Neuronal stem cell (in vitro differentiated cells): ENCODE measurements around the gene ARFGEF3.

Experiments used
- DNase-seq: peaks from one replicate; pipeline ENCODE4 v3.0.0-alpha.2; 2013; ENCODE audit warnings: low spot score
- H2AFZ ChIP-seq: one replicate; pipeline ENCODE4 v1.6.1; 2013; ENCODE audit warnings: mild to moderate bottlenecking, low read length, inconsistent platforms
- H2AK5ac ChIP-seq: 2 replicates; pipeline ENCODE4 v1.6.1; 2013; ENCODE audit warnings: low read depth, mild to moderate bottlenecking, inconsistent platforms, low read length, moderate library complexity, mixed read lengths
- H2BK120ac ChIP-seq: 2 replicates; pipeline ENCODE4 v1.6.1; 2013; ENCODE audit warnings: low read depth, mild to moderate bottlenecking, inconsistent platforms, low read length, moderate library complexity, mixed read lengths
- H2BK12ac ChIP-seq: one replicate; pipeline ENCODE4 v1.6.1; 2013; ENCODE audit warnings: low read length, inconsistent platforms
- H2BK15ac ChIP-seq: 2 replicates; pipeline ENCODE4 v1.6.1; 2013; ENCODE audit warnings: mild to moderate bottlenecking, low read length, inconsistent platforms, mixed read lengths
- H2BK5ac ChIP-seq: one replicate; pipeline ENCODE4 v1.6.1; 2013; ENCODE audit warnings: inconsistent platforms, mild to moderate bottlenecking, low read length, moderate library complexity
- H3K14ac ChIP-seq: one replicate; pipeline ENCODE4 v1.6.1; 2013; ENCODE audit warnings: low read length, inconsistent platforms
- H3K18ac ChIP-seq: 2 replicates; pipeline ENCODE4 v1.6.1; 2013; ENCODE audit warnings: low read length, inconsistent platforms
- H3K23ac ChIP-seq: 2 replicates; pipeline ENCODE4 v1.6.1; 2013; ENCODE audit warnings: low read depth, mild to moderate bottlenecking, mixed read lengths, low read length, inconsistent platforms; ENCODE audit not compliant: poor library complexity
- H3K27ac ChIP-seq: replicated peaks from 3 replicates; pipeline ENCODE4 v1.5.1; 2013; ENCODE audit warnings: low read length, inconsistent platforms
- H3K27me3 ChIP-seq, 3 experiments: 2 replicates each; pipeline ENCODE4 v1.6.1; 2013; ENCODE audit warnings: low read length in 3 of 3, mild to moderate bottlenecking in 2 of 3, inconsistent platforms in 1 of 3, low read depth in 1 of 3, mixed read lengths in 1 of 3, moderate library complexity in 1 of 3; ENCODE audit not compliant: control insufficient read depth in 3 of 3, insufficient read depth in 3 of 3
- H3K36me3 ChIP-seq, 2 donors: replicated peaks in 1 of 2; 2 replicates each; pipeline ENCODE4 v1.6.1; 2013; ENCODE audit warnings: low read length in 2 of 2; ENCODE audit not compliant: control insufficient read depth in 2 of 2, insufficient read depth in 2 of 2
- H3K4ac ChIP-seq: 2 replicates; pipeline ENCODE4 v1.6.1; 2013; ENCODE audit warnings: inconsistent platforms, mild to moderate bottlenecking, low read length, moderate library complexity
- H3K4me1 ChIP-seq, 2 donors: 1 replicate in 1 of 2; 2 replicates in 1 of 2; pipeline ENCODE4 v1.6.1; 2013; ENCODE audit warnings: low read length in 2 of 2, low read depth in 1 of 2; ENCODE audit not compliant: control insufficient read depth in 2 of 2, insufficient read depth in 1 of 2
- H3K4me2 ChIP-seq: one replicate; pipeline ENCODE4 v1.6.1; 2013; ENCODE audit warnings: mild to moderate bottlenecking, low read length, inconsistent platforms; ENCODE audit not compliant: insufficient read depth, poor library complexity, severe bottlenecking
- H3K4me3 ChIP-seq, 2 donors: 2 replicates each; pipeline ENCODE4 v1.5.1; 2013; ENCODE audit warnings: low read length in 2 of 2, mild to moderate bottlenecking in 2 of 2, inconsistent platforms in 1 of 2, moderate library complexity in 1 of 2
- H3K79me1 ChIP-seq: one replicate; pipeline ENCODE4 v1.6.1; 2013; ENCODE audit warnings: low read depth, mild to moderate bottlenecking, inconsistent platforms, low read length, moderate library complexity
- H3K9ac ChIP-seq: one replicate; pipeline ENCODE4 v1.6.1; 2013; ENCODE audit warnings: mild to moderate bottlenecking, low read depth, low read length, inconsistent platforms; ENCODE audit not compliant: poor library complexity
- H3K9me3 ChIP-seq, 2 donors: replicated peaks in 1 of 2; 2 replicates each; pipeline versions ENCODE3 to v1.6.1; 2013; ENCODE audit warnings: low read length in 2 of 2, mild to moderate bottlenecking in 2 of 2, inconsistent platforms in 1 of 2, low read depth in 1 of 2, mixed read lengths in 1 of 2, moderate library complexity in 1 of 2; ENCODE audit not compliant: control insufficient read depth in 2 of 2, insufficient read depth in 1 of 2
- H4K8ac ChIP-seq: one replicate; pipeline ENCODE4 v1.6.1; 2013; ENCODE audit warnings: low read depth, mild to moderate bottlenecking, inconsistent platforms, low read length, moderate library complexity
- H4K91ac ChIP-seq: one replicate; pipeline ENCODE4 v1.6.1; 2013; ENCODE audit warnings: low read length, low read depth, mild to moderate bottlenecking, inconsistent platforms; ENCODE audit not compliant: poor library complexity
- WGBS, 2 donors: extraction: QIAGEN DNeasy Blood & Tissue Kit; methylation state at CpG; one replicate each; pipeline ENCODE4 v1.1.7; 2013; ENCODE audit warnings: missing lambda C conversion rate in 2 of 2, mixed read lengths in 1 of 2; ENCODE audit not compliant: insufficient read length in 2 of 2, insufficient replicate concordance in 1 of 2; ENCODE audit errors: extremely low coverage in 2 of 2; 5-methylcytosine and 5-hydroxymethylcytosine counted together

The ARFGEF3 gene

GRCh38 chr6:138341176-138341575, 179.4 kb downstream of the ARFGEF3 start:
- H2BK5ac ChIP-seq = no peak overlapping the region
- H3K4me1 ChIP-seq = no peaks in the 10 kb centered on the region
- no peak overlapping the region for H3K18ac ChIP-seq
- no peak overlapping the region for H4K8ac ChIP-seq
- no peak overlapping the region for H3K4me2 ChIP-seq
- H2BK15ac ChIP-seq = no peak overlapping the region
- H3K4me3 ChIP-seq = no peak overlapping the region
- H3K23ac ChIP-seq = no peak overlapping the region
- no peak overlapping the region for H3K14ac ChIP-seq
- no peaks in the 10 kb centered on the region for H3K79me1 ChIP-seq
- DNase-seq = no peak
- no peak overlapping the region for H3K4ac ChIP-seq
- H2AK5ac ChIP-seq = no peak overlapping the region
- no peak overlapping the region for H2AFZ ChIP-seq
- no peak overlapping the region for H2BK12ac ChIP-seq
- H3K9ac ChIP-seq = no peak overlapping the region
- no peaks in the 10 kb centered on the region for H3K9me3 ChIP-seq
- peaks cover 0 to 4% (median 0%) of the 10 kb centered on the region in 3 experiments for H3K27me3 ChIP-seq
- H4K91ac ChIP-seq = no peak overlapping the region
- no peak overlapping the region for H2BK120ac ChIP-seq
- H3K27ac ChIP-seq = no peak overlapping the region
- WGBS, 2 donors = no CpG with 5 or more reads among the region's 1 CpG
- peaks cover 0 to 2% of the 10 kb centered on the region in 2 donors for H3K36me3 ChIP-seq

- DNase-seq = no peak
- H4K91ac ChIP-seq = no peak overlapping the region
- peaks cover 0 to 4% (median 0%) of the 10 kb centered on the region in 3 experiments for H3K27me3 ChIP-seq
- H2AFZ ChIP-seq = no peak overlapping the region
- no peak overlapping the region for H3K4me2 ChIP-seq
- H2BK15ac ChIP-seq = no peak overlapping the region
- H3K4me1 ChIP-seq = no peaks in the 10 kb centered on the region
- H3K9me3 ChIP-seq = no peaks in the 10 kb centered on the region
- no peak overlapping the region for H2AK5ac ChIP-seq
- no peak overlapping the region for H3K14ac ChIP-seq
- H3K4ac ChIP-seq = no peak overlapping the region
- H3K23ac ChIP-seq = no peak overlapping the region
- H3K27ac ChIP-seq = no peak overlapping the region
- no peak overlapping the region for H2BK120ac ChIP-seq
- no peak overlapping the region for H4K8ac ChIP-seq
- H3K79me1 ChIP-seq = no peaks in the 10 kb centered on the region
- no peak overlapping the region for H3K9ac ChIP-seq
- H3K36me3 ChIP-seq = no peaks in the 10 kb centered on the region
- H3K18ac ChIP-seq = no peak overlapping the region
- no peak overlapping the region for H2BK12ac ChIP-seq
- no peak overlapping the region for H3K4me3 ChIP-seq
- no peak overlapping the region for H2BK5ac ChIP-seq
Observed at GRCh38 chr6:138343112-138343511, 181.4 kb downstream of the ARFGEF3 start.

GRCh38 chr6:138345565-138346285, 184.0 kb downstream of the ARFGEF3 start:
- H3K27ac ChIP-seq = no peak overlapping the region
- no peak overlapping the region for H2AFZ ChIP-seq
- no peak overlapping the region for H3K4me3 ChIP-seq
- H3K4me1 ChIP-seq = no peaks in the 10 kb centered on the region
- H3K4me2 ChIP-seq = no peak overlapping the region
- H2BK5ac ChIP-seq = no peak overlapping the region
- no peak overlapping the region for H2AK5ac ChIP-seq
- no peak overlapping the region for H3K14ac ChIP-seq
- H3K23ac ChIP-seq = no peak overlapping the region
- no peaks in the 10 kb centered on the region for H3K36me3 ChIP-seq
- peaks cover 0 to 5% (median 0%) of the 10 kb centered on the region in 3 experiments for H3K27me3 ChIP-seq
- no peak overlapping the region for H2BK15ac ChIP-seq
- no peak overlapping the region for H3K18ac ChIP-seq
- no peak overlapping the region for H2BK12ac ChIP-seq
- WGBS, 2 donors = no CpG with 5 or more reads among the region's 2 CpGs
- H4K91ac ChIP-seq = no peak overlapping the region
- no peak overlapping the region for H2BK120ac ChIP-seq
- no peak overlapping the region for H3K4ac ChIP-seq
- H3K9ac ChIP-seq = no peak overlapping the region
- no peaks in the 10 kb centered on the region for H3K9me3 ChIP-seq
- no peak overlapping the region for H4K8ac ChIP-seq
- no peaks in the 10 kb centered on the region for H3K79me1 ChIP-seq
- no peak for DNase-seq

GRCh38 chr6:138346302-138347195, 184.8 kb downstream of the ARFGEF3 start:
- Histone ChIP-seq H3K23ac (no peak overlapping the region), H3K9me3 (no peaks in the 10 kb centered on the region), H2AK5ac (no peak overlapping the region), H3K27me3 (peaks cover 0 to 5% (median 0%) of the 10 kb centered on the region in 3 experiments), H3K18ac (no peak overlapping the region), H2BK12ac (no peak overlapping the region), H2AFZ (no peak overlapping the region), H3K14ac (no peak overlapping the region), H3K4me3 (no peak overlapping the region), H3K4me2 (no peak overlapping the region), H2BK15ac (no peak overlapping the region), H3K36me3 (no peaks in the 10 kb centered on the region), H3K9ac (no peak overlapping the region), H4K91ac (no peak overlapping the region), H3K27ac (no peak overlapping the region), H3K4ac (no peak overlapping the region), H2BK120ac (no peak overlapping the region), H3K79me1 (no peaks in the 10 kb centered on the region), H2BK5ac (no peak overlapping the region), H3K4me1 (no peaks in the 10 kb centered on the region), H4K8ac (no peak overlapping the region)
- no CpG with 5 or more reads among the region's 2 CpGs for WGBS, 2 donors
- no peak for DNase-seq
